ENCODE results near the gene CCL14. TPM values are rescaled to one million over a fixed set of nuclear protein-coding genes. Genes with fewer than 3 reads are reported as not detected.

Gene CCL14
- total RNA-seq, 1 donor from 2014 or later, result not detected

DNA sequence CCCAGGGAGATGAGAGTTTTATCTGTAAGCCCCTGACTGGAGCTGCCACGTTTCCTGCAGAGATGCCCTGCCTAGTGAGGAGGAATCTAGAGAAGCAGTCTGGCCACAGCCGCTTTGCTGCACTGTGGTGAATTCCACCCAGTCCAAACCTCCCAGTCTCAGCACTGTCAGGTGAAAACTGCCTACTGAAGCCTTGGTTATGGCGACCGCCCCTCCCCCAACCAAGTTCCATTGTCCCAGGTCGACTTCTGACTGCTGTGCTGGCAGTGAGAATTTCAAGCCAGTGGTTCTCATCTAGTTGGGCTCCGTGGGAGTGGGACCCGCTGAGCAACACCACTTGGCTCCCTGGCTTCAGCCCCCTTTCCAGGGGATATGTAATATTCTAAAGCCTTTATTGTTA is 32.8 kb downstream of the CCL14 start:
- Histone ChIP-seq H3K9ac (ENCODE audit: low read length) (no peak overlapping the region), H3K27me3 (ENCODE audit: insufficient read depth, low read length) (no peaks in the 10 kb centered on the region), H2AFZ (ENCODE audit: low read depth, low read length) (no peak overlapping the region), H4K20me1 (ENCODE audit: insufficient read depth, low read length) (no peaks in the 10 kb centered on the region), H3K4me1 (ENCODE audit: insufficient read depth, low read length) (no peaks in the 10 kb centered on the region), H3K4me2 (ENCODE audit: low read length) (no peak overlapping the region), H3K79me2 (ENCODE audit: insufficient read depth, low read length) (no peaks in the 10 kb centered on the region), H3K4me3 (ENCODE audit: insufficient read depth, low read depth, low read length) (no peak overlapping the region), H3K27ac (ENCODE audit: low read depth, low read length) (no peak overlapping the region), H3K9me3 (ENCODE audit: insufficient read depth, low read depth, low read length) (no peaks in the 10 kb centered on the region), H3K36me3 (ENCODE audit: insufficient read depth, low read length) (no peaks in the 10 kb centered on the region)
- Mint-ChIP-seq H3K27ac (ENCODE audit: unreplicated experiment) (no peak overlapping the region), H3K36me3 (ENCODE audit: low read depth, unreplicated experiment) (no peaks in the 10 kb centered on the region), H3K4me1 (ENCODE audit: low read depth, unreplicated experiment) (no peaks in the 10 kb centered on the region), H3K9me3 (ENCODE audit: unreplicated experiment) (no peaks in the 10 kb centered on the region), H3K27me3 (ENCODE audit: low read depth, unreplicated experiment) (peaks cover 14% of the 10 kb centered on the region), H3K4me3 (ENCODE audit: unreplicated experiment) (no peak overlapping the region)
- TF ChIP-seq EZH2 (IDR thresholded peaks at IDR 0.05; ENCODE audit: insufficient read depth, low read length), result no peak
- TF ChIP-seq, protein P1, sequence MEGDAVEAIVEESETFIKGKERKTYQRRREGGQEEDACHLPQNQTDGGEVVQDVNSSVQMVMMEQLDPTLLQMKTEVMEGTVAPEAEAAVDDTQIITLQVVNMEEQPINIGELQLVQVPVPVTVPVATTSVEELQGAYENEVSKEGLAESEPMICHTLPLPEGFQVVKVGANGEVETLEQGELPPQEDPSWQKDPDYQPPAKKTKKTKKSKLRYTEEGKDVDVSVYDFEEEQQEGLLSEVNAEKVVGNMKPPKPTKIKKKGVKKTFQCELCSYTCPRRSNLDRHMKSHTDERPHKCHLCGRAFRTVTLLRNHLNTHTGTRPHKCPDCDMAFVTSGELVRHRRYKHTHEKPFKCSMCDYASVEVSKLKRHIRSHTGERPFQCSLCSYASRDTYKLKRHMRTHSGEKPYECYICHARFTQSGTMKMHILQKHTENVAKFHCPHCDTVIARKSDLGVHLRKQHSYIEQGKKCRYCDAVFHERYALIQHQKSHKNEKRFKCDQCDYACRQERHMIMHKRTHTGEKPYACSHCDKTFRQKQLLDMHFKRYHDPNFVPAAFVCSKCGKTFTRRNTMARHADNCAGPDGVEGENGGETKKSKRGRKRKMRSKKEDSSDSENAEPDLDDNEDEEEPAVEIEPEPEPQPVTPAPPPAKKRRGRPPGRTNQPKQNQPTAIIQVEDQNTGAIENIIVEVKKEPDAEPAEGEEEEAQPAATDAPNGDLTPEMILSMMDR (IDR thresholded peaks at IDR 0.05; ENCODE audit: insufficient read depth, low read depth, low read length), result no peak
- DNase-seq (ENCODE audit: low read depth) (no peak), FAIRE-seq (no peak)

DNA sequence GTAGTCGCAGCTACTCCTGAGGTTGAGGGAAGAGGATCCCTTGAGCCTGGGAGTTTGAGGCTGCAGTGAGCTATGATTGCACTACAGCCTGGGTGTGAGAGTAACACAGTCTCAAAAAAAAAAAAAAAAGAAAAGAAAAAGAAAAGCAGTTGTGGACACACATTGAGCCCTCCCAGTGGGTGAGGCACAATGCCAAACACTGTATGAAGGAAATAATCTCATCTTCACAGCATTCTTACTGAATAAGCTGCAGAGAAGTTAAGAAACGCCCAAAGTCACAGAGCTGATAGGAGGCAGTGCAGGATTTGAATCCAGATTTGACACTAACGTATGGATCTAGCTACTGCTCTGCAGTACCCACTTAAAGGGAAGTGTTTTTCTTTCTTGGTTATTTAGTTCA is 37.1 kb downstream of the CCL14 start:
- Histone ChIP-seq H2AFZ (ENCODE audit: low read depth, low read length) (no peak overlapping the region), H3K9me3 (ENCODE audit: insufficient read depth, low read depth, low read length) (no peaks in the 10 kb centered on the region), H3K4me3 (ENCODE audit: insufficient read depth, low read depth, low read length) (no peak overlapping the region), H3K27ac (ENCODE audit: low read depth, low read length) (no peak overlapping the region), H3K36me3 (ENCODE audit: insufficient read depth, low read length) (no peaks in the 10 kb centered on the region), H3K79me2 (ENCODE audit: insufficient read depth, low read length) (no peaks in the 10 kb centered on the region), H3K4me2 (ENCODE audit: low read length) (no peak overlapping the region), H3K27me3 (ENCODE audit: insufficient read depth, low read length) (no peaks in the 10 kb centered on the region), H3K9ac (ENCODE audit: low read length) (no peak overlapping the region), H3K4me1 (ENCODE audit: insufficient read depth, low read length) (no peaks in the 10 kb centered on the region), H4K20me1 (ENCODE audit: insufficient read depth, low read length) (no peaks in the 10 kb centered on the region)
- Mint-ChIP-seq H3K36me3 (ENCODE audit: low read depth, unreplicated experiment) (no peaks in the 10 kb centered on the region), H3K27me3 (ENCODE audit: low read depth, unreplicated experiment) (peaks cover 11% of the 10 kb centered on the region), H3K9me3 (ENCODE audit: unreplicated experiment) (no peaks in the 10 kb centered on the region), H3K4me3 (ENCODE audit: unreplicated experiment) (no peak overlapping the region), H3K4me1 (ENCODE audit: low read depth, unreplicated experiment) (peaks cover 4% of the 10 kb centered on the region), H3K27ac (ENCODE audit: unreplicated experiment) (no peak overlapping the region)
- FAIRE-seq, result no peak
- TF ChIP-seq, protein P1 (IDR thresholded peaks at IDR 0.05; ENCODE audit: insufficient read depth, low read depth, low read length), result no peak
- TF ChIP-seq EZH2 (IDR thresholded peaks at IDR 0.05; ENCODE audit: insufficient read depth, low read length), result no peak
- DNase-seq (ENCODE audit: low read depth), result no peak

GRCh38 chr17:35948092-35948491 is 38.4 kb downstream of the CCL14 start:
- FAIRE-seq, result no peak

More at GRCh38 chr17:35948092-35948491, 38.4 kb downstream of the CCL14 start:
- Histone ChIP-seq H2AFZ (ENCODE audit: low read depth, low read length) (no peak overlapping the region), H3K4me3 (ENCODE audit: insufficient read depth, low read depth, low read length) (no peak overlapping the region), H3K4me1 (ENCODE audit: insufficient read depth, low read length) (no peaks in the 10 kb centered on the region), H3K36me3 (ENCODE audit: insufficient read depth, low read length) (no peaks in the 10 kb centered on the region), H3K9me3 (ENCODE audit: insufficient read depth, low read depth, low read length) (no peaks in the 10 kb centered on the region), H3K9ac (ENCODE audit: low read length) (no peak overlapping the region), H3K4me2 (ENCODE audit: low read length) (no peak overlapping the region), H3K79me2 (ENCODE audit: insufficient read depth, low read length) (no peaks in the 10 kb centered on the region), H4K20me1 (ENCODE audit: insufficient read depth, low read length) (no peaks in the 10 kb centered on the region), H3K27me3 (ENCODE audit: insufficient read depth, low read length) (no peaks in the 10 kb centered on the region), H3K27ac (ENCODE audit: low read depth, low read length) (no peak overlapping the region)
- H3K4me1 Mint-ChIP-seq (ENCODE audit: low read depth, unreplicated experiment), result peaks cover 8% of the 10 kb centered on the region
- peaks cover 8% of the 10 kb centered on the region for H3K27me3 Mint-ChIP-seq (ENCODE audit: low read depth, unreplicated experiment)
- no peak overlapping the region for H3K4me3 Mint-ChIP-seq (ENCODE audit: unreplicated experiment)
- H3K27ac Mint-ChIP-seq (ENCODE audit: unreplicated experiment), result no peak overlapping the region
- TF ChIP-seq, protein P1 (IDR thresholded peaks at IDR 0.05; ENCODE audit: insufficient read depth, low read depth, low read length), result no peak
- no peak for TF ChIP-seq EZH2 (IDR thresholded peaks at IDR 0.05; ENCODE audit: insufficient read depth, low read length)
- DNase-seq (ENCODE audit: low read depth), result no peak
- no peaks in the 10 kb centered on the region for H3K9me3 Mint-ChIP-seq (ENCODE audit: unreplicated experiment)
- H3K36me3 Mint-ChIP-seq (ENCODE audit: low read depth, unreplicated experiment), result no peaks in the 10 kb centered on the region

All from astrocyte (in vitro differentiated cells and primary cell).